SK-N-SH (cell line): ENCODE measurements around the gene MDM4.

Experiments
- EP300 ChIP-seq, 2 experiments: IDR thresholded peaks; 2 replicates each; pipeline versions ENCODE4 v1.4.0 to v1.6.1; 2012; ENCODE audit warnings: borderline replicate concordance in 1 of 2, low read depth in 1 of 2, low read length in 1 of 2
- EZH2phosphoT487 ChIP-seq: fragments of 200-600 bp; sonication (generic); IDR thresholded peaks from 2 replicates; pipeline ENCODE4 v1.6.1; 2017; ENCODE audit warnings: low read depth, mixed run types, mild to moderate bottlenecking, antibody characterized with exemption, moderate library complexity, borderline replicate concordance
- GABPA ChIP-seq: IDR thresholded peaks from 2 replicates; pipeline ENCODE4 v1.4.0; 2012; ENCODE audit warnings: low read depth, mild to moderate bottlenecking
- MXI1 ChIP-seq: IDR thresholded peaks from 2 replicates; pipeline ENCODE4 v1.6.1; 2012; ENCODE audit warnings: mild to moderate bottlenecking, low read depth, low read length, improper control_type of control experiment
- PBX3 ChIP-seq: IDR thresholded peaks from 2 replicates; pipeline ENCODE4; 2012
- POLR2AphosphoS5 ChIP-seq: IDR thresholded peaks from 2 replicates; pipeline ENCODE4 v1.6.1; 2012; ENCODE audit warnings: low read depth, low read length
- SIN3A ChIP-seq: IDR thresholded peaks from 2 replicates; pipeline ENCODE4 v1.6.1; 2012; ENCODE audit warnings: low read depth, mild to moderate bottlenecking, low read length, moderate library complexity, borderline replicate concordance
- TAF1 ChIP-seq: IDR thresholded peaks from 2 replicates; pipeline ENCODE4 v1.6.1; 2012; ENCODE audit warnings: low read depth, mild to moderate bottlenecking, low read length, moderate library complexity, borderline replicate concordance
- TF ChIP-seq, protein P1 (sequence below): fragments of 200-600 bp; sonication (generic); IDR thresholded peaks from 2 replicates; pipeline ENCODE4 v1.6.1; 2017; ENCODE audit warnings: antibody characterized with exemption, mild to moderate bottlenecking, moderate library complexity

GRCh38 chr1:204600203-204600602 is 84.0 kb downstream of the MDM4 start:
- TF ChIP-seq GABPA: no peak
- TF ChIP-seq, protein P1, sequence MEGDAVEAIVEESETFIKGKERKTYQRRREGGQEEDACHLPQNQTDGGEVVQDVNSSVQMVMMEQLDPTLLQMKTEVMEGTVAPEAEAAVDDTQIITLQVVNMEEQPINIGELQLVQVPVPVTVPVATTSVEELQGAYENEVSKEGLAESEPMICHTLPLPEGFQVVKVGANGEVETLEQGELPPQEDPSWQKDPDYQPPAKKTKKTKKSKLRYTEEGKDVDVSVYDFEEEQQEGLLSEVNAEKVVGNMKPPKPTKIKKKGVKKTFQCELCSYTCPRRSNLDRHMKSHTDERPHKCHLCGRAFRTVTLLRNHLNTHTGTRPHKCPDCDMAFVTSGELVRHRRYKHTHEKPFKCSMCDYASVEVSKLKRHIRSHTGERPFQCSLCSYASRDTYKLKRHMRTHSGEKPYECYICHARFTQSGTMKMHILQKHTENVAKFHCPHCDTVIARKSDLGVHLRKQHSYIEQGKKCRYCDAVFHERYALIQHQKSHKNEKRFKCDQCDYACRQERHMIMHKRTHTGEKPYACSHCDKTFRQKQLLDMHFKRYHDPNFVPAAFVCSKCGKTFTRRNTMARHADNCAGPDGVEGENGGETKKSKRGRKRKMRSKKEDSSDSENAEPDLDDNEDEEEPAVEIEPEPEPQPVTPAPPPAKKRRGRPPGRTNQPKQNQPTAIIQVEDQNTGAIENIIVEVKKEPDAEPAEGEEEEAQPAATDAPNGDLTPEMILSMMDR: no peak
- no peak for TF ChIP-seq SIN3A
- TF ChIP-seq TAF1: no peak
- no peak for TF ChIP-seq EZH2phosphoT487
- TF ChIP-seq POLR2AphosphoS5: no peak
- no peak for TF ChIP-seq EP300 (IDR thresholded peaks at IDR 0.05; ENCODE audit: borderline replicate concordance in 1 of 2, low read depth in 1 of 2, low read length in 1 of 2)
- TF ChIP-seq PBX3: no peak
- no peak for TF ChIP-seq MXI1
